ENCODE data around the gene PPP1R37. TPM values are rescaled to one million over a fixed set of nuclear protein-coding genes. Genes with fewer than 3 reads are reported as not detected.

Gene PPP1R37
- total RNA-seq, 1 experiment from 2014 or later, result 33.6 TPM

GRCh38 chr19:45099467-45100191, 6.7 kb downstream of the PPP1R37 start:
- no peaks in the 10 kb centered on the region for H3K23me2 ChIP-seq (ENCODE audit: insufficient read length, low read depth, low read length, poor library complexity, severe bottlenecking)
- H3K18ac ChIP-seq (ENCODE audit: insufficient read length, low read depth, low read length), result no peak overlapping the region
- peak overlapping the region in 2 of 3 experiments; percentile 32 to 77; a peak in 4 of 7 replicates for H3K27ac Mint-ChIP-seq
- H3K14ac ChIP-seq (ENCODE audit: insufficient read depth, low read length), result no peak overlapping the region
- no peak overlapping the region for H4K91ac ChIP-seq (ENCODE audit: insufficient read length, low read depth, low read length)
- H2AFZ ChIP-seq (ENCODE audit: low read length), result no peak overlapping the region
- H3K27me3 Mint-ChIP-seq (ENCODE audit: low read depth), result no peaks in the 10 kb centered on the region
- no peak overlapping the region for H3K9ac ChIP-seq (ENCODE audit: extremely low read depth, insufficient read length, low read length)
- TF ChIP-seq CTCF (conservative IDR thresholded peaks at IDR 0.05), result no peak
- H3K27ac ChIP-seq (ENCODE audit: insufficient read length, low read depth, low read length), result no peak overlapping the region
- no peak overlapping the region for H3K4ac ChIP-seq (ENCODE audit: low read depth, low read length)
- H3K79me2 ChIP-seq (ENCODE audit: insufficient read depth, low read length), result peaks cover 52% of the 10 kb centered on the region
- no peaks in the 10 kb centered on the region for H3K27me3 ChIP-seq (ENCODE audit: insufficient read depth, low read length)
- no peaks in the 10 kb centered on the region for H3K79me1 ChIP-seq (ENCODE audit: insufficient read depth, low read depth, low read length, poor library complexity, severe bottlenecking)
- peaks cover 2 to 10% (median 8%) of the 10 kb centered on the region in 3 experiments; a peak in 6 of 7 replicates for H3K36me3 Mint-ChIP-seq (ENCODE audit: insufficient read depth in 1 of 3, low read depth in 3 of 3)
- no peaks in the 10 kb centered on the region; a peak in 1 of 5 replicates for H3K9me3 Mint-ChIP-seq
- H3K4me2 ChIP-seq (ENCODE audit: insufficient read depth, insufficient read length, low read length), result no peak overlapping the region
- H4K20me1 ChIP-seq (ENCODE audit: control insufficient read depth, insufficient read depth, insufficient read length), result no peaks in the 10 kb centered on the region
- no peak overlapping the region for H4K8ac ChIP-seq (replicated peaks; ENCODE audit: insufficient read length, low read depth, low read length)
- peak overlapping the region in 1 of 2 experiments; percentile 54; a peak in 1 of 5 replicates for H3K4me3 Mint-ChIP-seq
- no peak overlapping the region for H2BK15ac ChIP-seq (ENCODE audit: low read depth, low read length)
- DNase-seq, result no peak
- H3T11ph ChIP-seq (ENCODE audit: low read length), result no peak overlapping the region
- no peak overlapping the region for H3K23ac ChIP-seq (ENCODE audit: insufficient read length, low read depth, low read length)
- H4K5ac ChIP-seq (ENCODE audit: insufficient read length, low read depth, low read length), result no peak overlapping the region
- no peaks in the 10 kb centered on the region; the same call in 1 of the 2 replicates for H3K4me1 ChIP-seq (ENCODE audit: insufficient read depth, low read length)
- H3K56ac ChIP-seq (ENCODE audit: insufficient read length, low read depth, low read length), result no peak overlapping the region
- peaks cover 82 to 88% of the 10 kb centered on the region in 2 experiments for H3K4me1 Mint-ChIP-seq
- H2BK12ac ChIP-seq (ENCODE audit: insufficient read length, low read depth, low read length), result no peak overlapping the region
- H2BK120ac ChIP-seq (ENCODE audit: low read depth, low read length, poor library complexity, severe bottlenecking), result no peak overlapping the region
- no CpG with 5 or more reads among the region's 25 CpGs for WGBS (ENCODE audit: extremely low coverage, insufficient read length, low lambda C conversion rate)
- no peak overlapping the region for H2AK5ac ChIP-seq (ENCODE audit: insufficient read length, low read length)
- H2BK5ac ChIP-seq (ENCODE audit: insufficient read length, low read length), result no peak overlapping the region
- H2BK20ac ChIP-seq (ENCODE audit: low read depth, low read length, poor library complexity, severe bottlenecking), result no peak overlapping the region
- no peaks in the 10 kb centered on the region for H3K9me3 ChIP-seq (ENCODE audit: control insufficient read depth, low read depth, low read length)

Data from H9 (cell line).